OCI-LY3 (cell line): ENCODE results near the gene DNAJC18.
A peak's percentile ranks its signal among the peaks of the same experiment; 100 is the strongest.

Experiments
- H2AFZ ChIP-seq: fragments of 200-600, 300-600 bp; shearing (Covaris generic); 2 replicates; pipeline ENCODE4 v1.6.0; 2014; ENCODE audit warnings: antibody characterized with exemption, low read depth, low read length
- H3K27ac ChIP-seq: fragments of 200-600, 300-600 bp; sonication (generic); 2 replicates; pipeline ENCODE4 v1.5.1; 2014; ENCODE audit warnings: mild to moderate bottlenecking, low read length, moderate library complexity, mixed read lengths
- H3K27me3 ChIP-seq: fragments of 200-600, 300-600 bp; sonication (generic); 2 replicates; pipeline ENCODE4 v1.6.1; 2014; ENCODE audit warnings: low read depth, low read length, mixed read lengths
- H3K36me3 ChIP-seq: fragments of 200-600, 300-600 bp; sonication (generic); replicated peaks from 2 replicates; pipeline ENCODE3; 2014; ENCODE audit warnings: low read depth, low read length, mixed read lengths
- H3K4me1 ChIP-seq: fragments of 300-600, 200-600 bp; sonication (generic); 2 replicates; pipeline ENCODE4 v1.6.1; 2014; ENCODE audit warnings: low read length, mixed read lengths
- H3K4me2 ChIP-seq: fragments of 200-600, 300-600 bp; sonication (generic); 2 replicates; pipeline ENCODE4 v1.6.1; 2014; ENCODE audit warnings: low read length, mixed read lengths
- H3K4me3 ChIP-seq: fragments of 300-600, 200-600 bp; sonication (generic); 2 replicates; pipeline ENCODE4 v1.5.1; 2014; ENCODE audit warnings: antibody characterized with exemption, mild to moderate bottlenecking, low read length, moderate library complexity
- H3K79me2 ChIP-seq: fragments of 300-600, 200-600 bp; shearing (Covaris generic); 2 replicates; pipeline ENCODE4 v1.6.1; 2014; ENCODE audit warnings: mild to moderate bottlenecking, low read length, mixed read lengths
- H3K9ac ChIP-seq: fragments of 300-600, 200-600 bp; shearing (Covaris generic); 2 replicates; pipeline ENCODE4 v1.6.0; 2014; ENCODE audit warnings: mild to moderate bottlenecking, low read length, moderate library complexity
- H3K9me3 ChIP-seq: fragments of 200-600, 300-600 bp; shearing (Covaris generic); 2 replicates; pipeline ENCODE4 v1.6.1; 2014; ENCODE audit warnings: low read length, mixed read lengths; ENCODE audit not compliant: insufficient read depth
- H4K20me1 ChIP-seq: fragments of 200-600, 300-600 bp; sonication (generic); 2 replicates; pipeline ENCODE4 v1.6.1; 2016; ENCODE audit warnings: low read length, mixed read lengths; ENCODE audit not compliant: insufficient read depth
- EZH2phosphoT487 ChIP-seq: fragments of 200-600 bp; shearing (Covaris generic); IDR thresholded peaks from 2 replicates; pipeline ENCODE4 v1.6.1; 2018; ENCODE audit warnings: antibody characterized with exemption, mixed run types, low read depth
- TF ChIP-seq, protein P1 (sequence below): fragments of 200-600, 300-600 bp; sonication (generic); IDR thresholded peaks from 2 replicates; pipeline ENCODE4 v1.5.1; 2014; ENCODE audit warnings: antibody characterized with exemption, low read length, low read depth

The DNAJC18 gene

DNA sequence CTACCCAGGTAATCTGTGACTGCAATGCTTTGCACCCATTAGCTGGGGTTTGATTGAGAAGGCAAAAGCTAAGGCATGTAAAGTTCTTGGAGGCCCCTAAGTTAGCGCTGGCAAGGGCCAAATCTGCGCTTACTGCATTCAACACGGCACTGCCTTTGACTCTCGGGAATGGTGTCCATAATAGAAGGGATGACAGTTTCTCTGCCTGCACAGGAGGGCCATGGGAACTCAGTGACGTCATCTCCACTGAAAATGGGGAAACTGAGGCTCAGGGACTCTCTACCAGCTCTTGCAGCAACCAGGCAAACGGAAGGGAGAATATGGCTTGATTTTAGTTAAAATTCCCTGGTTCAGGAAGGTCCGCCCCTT is 35.9 kb downstream of the DNAJC18 start:
- H2AFZ ChIP-seq = 0 out of 2 replicates have a peak overlapping the region, but pooled peaks have one; percentile 59
- no peaks in the 10 kb centered on the region for H3K36me3 ChIP-seq
- H3K27ac ChIP-seq = peak overlapping the region; percentile 92

GRCh38 chr5:139402561-139403158 is 36.7 kb downstream of the DNAJC18 start:
- TF ChIP-seq EZH2phosphoT487 = no peak
- TF ChIP-seq, protein P1, sequence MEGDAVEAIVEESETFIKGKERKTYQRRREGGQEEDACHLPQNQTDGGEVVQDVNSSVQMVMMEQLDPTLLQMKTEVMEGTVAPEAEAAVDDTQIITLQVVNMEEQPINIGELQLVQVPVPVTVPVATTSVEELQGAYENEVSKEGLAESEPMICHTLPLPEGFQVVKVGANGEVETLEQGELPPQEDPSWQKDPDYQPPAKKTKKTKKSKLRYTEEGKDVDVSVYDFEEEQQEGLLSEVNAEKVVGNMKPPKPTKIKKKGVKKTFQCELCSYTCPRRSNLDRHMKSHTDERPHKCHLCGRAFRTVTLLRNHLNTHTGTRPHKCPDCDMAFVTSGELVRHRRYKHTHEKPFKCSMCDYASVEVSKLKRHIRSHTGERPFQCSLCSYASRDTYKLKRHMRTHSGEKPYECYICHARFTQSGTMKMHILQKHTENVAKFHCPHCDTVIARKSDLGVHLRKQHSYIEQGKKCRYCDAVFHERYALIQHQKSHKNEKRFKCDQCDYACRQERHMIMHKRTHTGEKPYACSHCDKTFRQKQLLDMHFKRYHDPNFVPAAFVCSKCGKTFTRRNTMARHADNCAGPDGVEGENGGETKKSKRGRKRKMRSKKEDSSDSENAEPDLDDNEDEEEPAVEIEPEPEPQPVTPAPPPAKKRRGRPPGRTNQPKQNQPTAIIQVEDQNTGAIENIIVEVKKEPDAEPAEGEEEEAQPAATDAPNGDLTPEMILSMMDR = peak; percentile 55
- Histone ChIP-seq H3K4me1 (peaks cover 48% of the 10 kb centered on the region), H3K4me3 (peak overlapping the region; percentile 97), H3K9ac (peak overlapping the region; percentile 70), H3K27ac (peak overlapping the region; percentile 92; the same call in 1 of the 2 replicates), H4K20me1 (no peaks in the 10 kb centered on the region), H3K36me3 (no peaks in the 10 kb centered on the region), H3K4me2 (peak overlapping the region; percentile 99), H2AFZ (no peak overlapping the region), H3K27me3 (no peaks in the 10 kb centered on the region), H3K9me3 (no peaks in the 10 kb centered on the region), H3K79me2 (no peaks in the 10 kb centered on the region)

More for the DNA sequence above, 35.9 kb downstream of the DNAJC18 start:
- H4K20me1 ChIP-seq = no peaks in the 10 kb centered on the region
- no peaks in the 10 kb centered on the region for H3K27me3 ChIP-seq
- TF ChIP-seq, protein P1 = no peak
- TF ChIP-seq EZH2phosphoT487 = no peak
- H3K4me2 ChIP-seq = peak overlapping the region; percentile 99
- H3K9ac ChIP-seq = peak overlapping the region; percentile 70
- H3K4me1 ChIP-seq = peaks cover 55% of the 10 kb centered on the region
- H3K79me2 ChIP-seq = no peaks in the 10 kb centered on the region
- peak overlapping the region; percentile 97 for H3K4me3 ChIP-seq
- H3K9me3 ChIP-seq = no peaks in the 10 kb centered on the region

DNA sequence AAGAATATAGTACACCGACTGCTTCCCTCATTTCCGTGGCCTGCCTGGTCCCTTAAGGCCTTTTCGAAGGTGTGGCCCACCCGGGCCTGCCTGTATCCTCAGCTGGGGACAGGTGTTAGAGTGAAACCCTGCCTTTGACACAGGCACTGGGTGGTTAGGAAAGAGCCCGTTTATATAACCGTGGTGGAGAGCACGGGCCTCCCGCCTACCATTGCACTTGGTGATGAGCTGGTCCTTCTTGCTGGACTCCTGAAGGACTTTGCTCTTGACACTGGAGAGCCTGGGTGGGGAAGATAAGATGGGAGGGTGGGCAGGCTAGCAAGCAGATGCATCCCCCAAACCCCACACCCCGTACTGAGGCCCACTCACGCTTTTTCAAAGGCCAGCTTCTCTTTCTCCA is 37.8 kb downstream of the DNAJC18 start:
- Histone ChIP-seq H3K4me3 (no peak overlapping the region), H3K9ac (no peak overlapping the region), H3K79me2 (no peaks in the 10 kb centered on the region), H3K36me3 (no peaks in the 10 kb centered on the region), H3K4me1 (peaks cover 37% of the 10 kb centered on the region), H3K4me2 (no peak overlapping the region), H4K20me1 (no peaks in the 10 kb centered on the region), H3K9me3 (no peaks in the 10 kb centered on the region), H3K27me3 (no peaks in the 10 kb centered on the region), H2AFZ (no peak overlapping the region), H3K27ac (no peak overlapping the region)
- no peak for TF ChIP-seq EZH2phosphoT487
- TF ChIP-seq, protein P1 = no peak

- Histone ChIP-seq H3K36me3 (no peaks in the 10 kb centered on the region), H3K4me1 (peaks cover 28% of the 10 kb centered on the region), H3K27me3 (no peaks in the 10 kb centered on the region), H3K79me2 (no peaks in the 10 kb centered on the region), H3K4me3 (peak overlapping the region; percentile 58), H3K27ac (peak overlapping the region; percentile 81), H3K9me3 (no peaks in the 10 kb centered on the region), H3K9ac (peak overlapping the region; percentile 48; the same call in 1 of the 2 replicates), H2AFZ (no peak overlapping the region), H3K4me2 (peak overlapping the region; percentile 79), H4K20me1 (no peaks in the 10 kb centered on the region)
- TF ChIP-seq, protein P1 = no peak
- no peak for TF ChIP-seq EZH2phosphoT487
These were observed 39.7 kb downstream of the DNAJC18 start for GRCh38 chr5:139399501-139400121.
